GM10847 (cell line): ENCODE data around the gene URAD.

ENCODE experiments used
- POLR2A ChIP-seq: IDR thresholded peaks from 2 replicates; pipeline ENCODE4 v1.6.1; 2011; ENCODE audit not compliant: insufficient read length; ENCODE audit errors: extremely low read depth

URAD gene

GRCh38 chr13:27955014-27955591 is 33.4 kb downstream of the URAD start:
- TF ChIP-seq POLR2A: no peak

- no peak for TF ChIP-seq POLR2A
These were observed 34.1 kb downstream of the URAD start for GRCh38 chr13:27954406-27954851.

GRCh38 chr13:27953676-27954405 is 34.7 kb downstream of the URAD start:
- TF ChIP-seq POLR2A: no peak

DNA sequence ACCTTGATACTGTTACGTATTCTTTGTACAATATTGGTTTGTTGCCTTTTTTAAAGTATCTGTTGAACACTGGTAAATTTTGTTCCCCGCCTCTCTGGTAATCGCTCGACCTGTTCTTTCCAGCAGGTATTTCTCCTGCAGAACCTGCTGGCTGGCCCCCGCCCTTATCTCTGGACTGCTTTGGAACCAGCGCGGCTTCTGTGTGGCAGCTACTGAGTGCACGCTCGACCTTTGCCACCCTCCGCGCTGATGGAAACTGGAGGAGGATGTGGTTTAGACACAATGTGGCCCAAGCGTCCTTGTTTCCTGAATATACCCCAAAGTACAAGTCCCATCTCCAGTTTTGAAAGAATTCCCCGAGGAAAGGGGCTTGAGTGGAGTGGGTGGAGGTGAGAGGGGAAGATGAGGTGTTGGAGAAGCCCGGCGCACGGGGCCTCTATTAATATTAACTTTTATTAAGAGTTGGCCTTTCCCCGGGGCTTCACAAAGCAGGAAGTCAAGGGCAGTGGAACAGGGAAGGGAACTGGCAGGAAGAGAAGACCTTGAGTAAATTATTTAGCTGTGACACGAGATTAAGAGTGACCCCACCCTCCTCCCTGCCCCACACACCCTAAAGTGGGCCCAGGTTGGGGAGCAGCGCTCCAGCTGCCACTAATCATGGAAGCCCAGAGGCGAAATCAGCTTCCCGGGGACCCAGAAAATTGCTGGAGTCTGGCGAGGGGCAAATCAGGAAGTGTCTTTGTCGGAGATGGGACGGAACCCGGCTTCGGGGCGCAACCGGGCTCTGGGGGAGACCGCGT is 35.4 kb downstream of the URAD start:
- no peak for TF ChIP-seq POLR2A

DNA sequence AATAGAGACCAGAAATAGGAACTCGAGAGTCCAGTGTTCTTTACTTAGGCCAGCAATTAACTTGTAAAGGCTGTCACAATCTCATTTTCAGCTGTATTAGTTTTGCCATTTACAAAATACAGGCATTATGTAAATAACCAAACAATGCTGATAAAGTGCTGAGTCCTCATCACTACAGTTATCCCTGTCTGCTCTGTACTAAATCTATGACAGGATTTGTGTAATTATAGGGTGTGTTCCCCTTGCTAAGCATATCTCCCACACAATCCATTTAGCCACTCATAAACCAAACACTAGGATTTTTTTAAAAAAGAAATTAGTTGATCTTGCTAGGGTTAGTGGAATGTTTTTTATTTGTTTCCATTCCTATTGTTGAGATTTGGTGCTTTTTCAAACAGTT is 45.5 kb downstream of the URAD start:
- TF ChIP-seq POLR2A: no peak

GRCh38 chr13:27933580-27934328 is 54.7 kb downstream of the URAD start:
- no peak for TF ChIP-seq POLR2A

- no peak for TF ChIP-seq POLR2A
These were observed 55.4 kb downstream of the URAD start for GRCh38 chr13:27933118-27933517.

GRCh38 chr13:27929868-27930267 is 58.6 kb downstream of the URAD start:
- TF ChIP-seq POLR2A: no peak

DNA sequence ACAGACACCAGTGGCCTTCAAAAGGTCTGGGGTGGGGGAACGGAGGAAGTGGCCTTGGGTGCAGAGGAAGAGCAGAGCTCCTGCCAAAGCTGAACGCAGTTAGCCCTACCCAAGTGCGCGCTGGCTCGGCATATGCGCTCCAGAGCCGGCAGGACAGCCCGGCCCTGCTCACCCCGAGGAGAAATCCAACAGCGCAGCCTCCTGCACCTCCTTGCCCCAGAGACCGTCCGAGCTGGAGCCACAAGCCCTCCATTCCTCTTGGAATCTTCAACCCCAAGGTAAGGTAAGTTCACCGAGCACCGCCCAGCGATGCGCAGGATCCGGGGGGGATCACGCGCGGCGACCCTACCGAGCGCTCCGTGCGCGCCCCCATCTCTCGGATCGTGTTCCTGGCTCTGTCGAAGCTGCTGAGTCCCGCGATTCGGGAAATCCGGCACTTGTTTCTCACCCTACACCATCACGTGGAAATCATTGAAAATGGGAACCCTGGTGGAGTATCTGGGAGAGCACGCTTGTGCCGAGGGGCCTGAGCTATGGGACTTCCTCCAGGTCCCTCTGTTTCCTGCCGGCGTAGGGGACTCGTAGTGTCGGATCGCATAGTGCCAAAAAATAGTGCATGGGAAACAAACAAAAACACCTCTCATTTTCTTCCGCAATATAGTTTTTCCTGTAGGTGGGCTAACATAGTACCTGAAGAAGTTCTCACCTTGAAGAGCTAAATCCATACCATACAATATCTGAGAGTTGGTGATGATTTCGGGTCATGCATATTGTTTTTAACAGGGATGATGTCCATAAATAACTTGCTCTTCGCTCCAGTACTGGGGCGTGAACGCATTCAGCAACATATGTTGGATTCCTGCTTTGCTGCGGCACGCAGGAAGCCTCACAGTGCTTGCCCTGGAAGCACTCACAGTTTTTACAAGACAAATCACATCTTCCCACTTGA is 59.4 kb downstream of the URAD start:
- no peak for TF ChIP-seq POLR2A

GRCh38 chr13:27928353-27928804 is 60.1 kb downstream of the URAD start:
- no peak for TF ChIP-seq POLR2A
